ENCODE results near the gene DGCR6L. TPM values are rescaled to one million over a fixed set of nuclear protein-coding genes. Genes with fewer than 3 reads are reported as not detected.
"Not testable (repeated sequence)": the region's sequence is repeated elsewhere in the genome, so short reads cannot be mapped to it uniquely, and the experiment has no call there.

Gene DGCR6L
- total and polyA plus RNA-seq, 2 of the 4 experiments (the other 2 are of a cell fraction) = 65.4 to 80.4 TPM

GRCh38 chr22:20355939-20356636 lies 36.2 kb upstream of the DGCR6L start:
- H3K4me1 ChIP-seq (ENCODE audit: control insufficient read depth, insufficient read depth, low read length); H2AK5ac ChIP-seq (ENCODE audit: low read depth, low read length); ATAC-seq (ENCODE audit: low read depth); H3K9me1 ChIP-seq (ENCODE audit: insufficient read depth, low read length); H4K91ac ChIP-seq (ENCODE audit: insufficient read depth, low read depth, low read length); H3K79me1 ChIP-seq (ENCODE audit: low read depth in 1 of 2, low read length in 2 of 2); H2BK120ac ChIP-seq (ENCODE audit: low read depth, low read length); H4K20me1 ChIP-seq (ENCODE audit: insufficient read depth, low read length); H3K27ac ChIP-seq (ENCODE audit: insufficient read depth, low read length); H3K36me3 ChIP-seq (ENCODE audit: control insufficient read depth, insufficient read depth, low read length); BruUV-seq (replicated peaks); POLR2A ChIA-PET (ENCODE audit: unreplicated experiment); H2AK9ac ChIP-seq (replicated peaks; ENCODE audit: low read depth, low read length, poor library complexity); H4K8ac ChIP-seq (ENCODE audit: low read depth in 2 of 2, low read length in 2 of 2); H2AFZ ChIP-seq (replicated peaks; ENCODE audit: low read length, poor library complexity); H4K5ac ChIP-seq (ENCODE audit: low read depth, low read length); H3K14ac ChIP-seq (replicated peaks; ENCODE audit: low read depth, low read length); H3K18ac ChIP-seq (ENCODE audit: low read depth, low read length); in situ Hi-C loops (cut with MboI; ENCODE audit: low sequenced_read_pairs); H3K4me2 ChIP-seq (ENCODE audit: low read depth, low read length); intact Hi-C loops (cut with micrococcal nuclease); H3K23ac ChIP-seq (ENCODE audit: low read depth, low read length); H2BK15ac ChIP-seq (ENCODE audit: low read depth, low read length); H3K56ac ChIP-seq (ENCODE audit: extremely low read depth, insufficient read depth, low read length); dilution Hi-C loops (cut with HindIII; ENCODE audit: low sequenced_read_pairs, unreplicated experiment); H3K4ac ChIP-seq (ENCODE audit: low read depth, low read length); H2BK20ac ChIP-seq (ENCODE audit: low read depth, low read length); H2BK5ac ChIP-seq (ENCODE audit: low read depth, low read length, poor library complexity, severe bottlenecking); H3K4me3 ChIP-seq (ENCODE audit: insufficient read depth, low read depth, low read length); H3K9ac ChIP-seq (ENCODE audit: low read depth, low read length); DNase-seq; CTCF ChIA-PET; H3K27me3 ChIP-seq (ENCODE audit: control insufficient read depth, insufficient read depth, low read length); H3K9me3 ChIP-seq (ENCODE audit: control insufficient read depth, insufficient read depth, low read length): not testable (repeated sequence)
- 96% methylated on average over 10 of the region's 98 CpGs; no CpG with 5 or more reads in 1 of the 2 experiments for WGBS, 2 experiments (ENCODE audit: extremely low coverage in 2 of 2, insufficient read length in 1 of 2)
